ENCODE measurements around the gene AKR1B1. TPM values are rescaled to one million over a fixed set of nuclear protein-coding genes. Genes with fewer than 3 reads are reported as not detected.

Gene AKR1B1
- total and polyA plus RNA-seq, 2 of the 13 experiments (the other 11 are each of a cell fraction or from before 2014, with no cell fraction given): 89.9 to 133 TPM

DNA sequence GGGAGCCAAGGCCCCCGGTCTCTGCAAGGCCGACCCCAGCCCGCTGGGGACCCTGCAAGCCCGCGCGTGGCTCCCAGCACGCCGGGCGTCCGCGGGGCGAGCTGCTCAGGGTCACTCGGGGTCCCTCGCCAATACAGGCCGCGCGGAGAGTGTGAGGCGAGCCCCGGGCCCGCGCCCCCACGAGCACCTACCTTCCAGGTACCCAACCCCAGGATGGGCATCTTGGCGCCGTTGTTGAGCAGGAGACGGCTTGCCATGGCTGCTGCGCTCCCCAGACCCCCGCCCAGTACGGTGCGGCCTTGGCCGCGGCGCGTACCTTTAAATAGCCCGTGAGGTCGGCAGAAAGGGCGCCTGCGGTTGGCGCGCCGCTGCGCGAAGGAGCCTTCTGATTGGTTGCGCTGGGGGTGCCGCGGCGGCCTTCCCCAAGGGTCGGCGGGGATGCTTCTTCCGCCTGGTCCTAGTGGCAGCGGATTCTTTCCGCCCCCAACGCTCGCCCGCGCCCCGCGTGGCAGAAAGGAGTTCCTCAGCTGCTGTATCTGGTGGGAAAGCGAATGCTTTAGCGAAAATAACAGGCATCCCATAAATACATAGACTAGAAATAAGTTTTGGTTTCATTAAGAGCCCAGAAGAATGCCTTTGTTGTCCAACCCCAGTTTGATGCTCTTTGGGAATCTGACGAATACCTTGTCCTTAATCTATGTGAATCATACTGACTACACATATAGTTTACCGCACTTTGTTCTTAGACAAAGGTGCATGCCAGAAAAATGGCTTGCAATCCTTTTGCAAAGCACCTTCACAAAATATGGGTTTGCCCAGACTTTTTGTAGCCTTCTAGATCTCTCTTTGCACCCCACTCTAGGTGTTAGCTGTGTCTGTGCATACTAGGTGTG, at the start of gene AKR1B1 (continued):
- TF ChIP-seq PAWR (CRISPR knock-in tag; IDR thresholded peaks at IDR 0.05; ENCODE audit: borderline replicate concordance): no peak
- TF ChIP-seq, protein P1, sequence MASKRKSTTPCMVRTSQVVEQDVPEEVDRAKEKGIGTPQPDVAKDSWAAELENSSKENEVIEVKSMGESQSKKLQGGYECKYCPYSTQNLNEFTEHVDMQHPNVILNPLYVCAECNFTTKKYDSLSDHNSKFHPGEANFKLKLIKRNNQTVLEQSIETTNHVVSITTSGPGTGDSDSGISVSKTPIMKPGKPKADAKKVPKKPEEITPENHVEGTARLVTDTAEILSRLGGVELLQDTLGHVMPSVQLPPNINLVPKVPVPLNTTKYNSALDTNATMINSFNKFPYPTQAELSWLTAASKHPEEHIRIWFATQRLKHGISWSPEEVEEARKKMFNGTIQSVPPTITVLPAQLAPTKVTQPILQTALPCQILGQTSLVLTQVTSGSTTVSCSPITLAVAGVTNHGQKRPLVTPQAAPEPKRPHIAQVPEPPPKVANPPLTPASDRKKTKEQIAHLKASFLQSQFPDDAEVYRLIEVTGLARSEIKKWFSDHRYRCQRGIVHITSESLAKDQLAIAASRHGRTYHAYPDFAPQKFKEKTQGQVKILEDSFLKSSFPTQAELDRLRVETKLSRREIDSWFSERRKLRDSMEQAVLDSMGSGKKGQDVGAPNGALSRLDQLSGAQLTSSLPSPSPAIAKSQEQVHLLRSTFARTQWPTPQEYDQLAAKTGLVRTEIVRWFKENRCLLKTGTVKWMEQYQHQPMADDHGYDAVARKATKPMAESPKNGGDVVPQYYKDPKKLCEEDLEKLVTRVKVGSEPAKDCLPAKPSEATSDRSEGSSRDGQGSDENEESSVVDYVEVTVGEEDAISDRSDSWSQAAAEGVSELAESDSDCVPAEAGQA (IDR thresholded peaks at IDR 0.05; ENCODE audit: low read depth): 0 out of 2 replicates have a peak, but pooled peaks have one; percentile 23
- TF ChIP-seq, protein P1 (CRISPR knock-in tag; IDR thresholded peaks at IDR 0.05; ENCODE audit: borderline replicate concordance): no peak
- no peak for TF ChIP-seq ZHX1 (CRISPR knock-in tag; IDR thresholded peaks at IDR 0.05; ENCODE audit: low read depth)
- peak; percentile 88 for TF ChIP-seq ZNF777 (CRISPR knock-in tag; IDR thresholded peaks at IDR 0.05)
- no peak for TF ChIP-seq ZNF496 (CRISPR knock-in tag; IDR thresholded peaks at IDR 0.05; ENCODE audit: insufficient replicate concordance)
- TF ChIP-seq CREB3 (CRISPR knock-in tag; IDR thresholded peaks at IDR 0.05): 0 out of 2 replicates have a peak, but pooled peaks have one; percentile 58
- no peak for TF ChIP-seq ZNF513 (CRISPR knock-in tag; conservative IDR thresholded peaks at IDR 0.05)
- TF ChIP-seq, protein P2, sequence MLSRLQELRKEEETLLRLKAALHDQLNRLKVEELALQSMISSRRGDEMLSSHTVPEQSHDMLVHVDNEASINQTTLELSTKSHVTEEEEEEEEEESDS (CRISPR knock-in tag; IDR thresholded peaks at IDR 0.05; ENCODE audit: borderline replicate concordance): no peak
- TF ChIP-seq CBFB (CRISPR knock-in tag; IDR thresholded peaks at IDR 0.05): peak; percentile 78; the same call in 1 of the 2 replicates
- TF ChIP-seq MEF2D (CRISPR knock-in tag; IDR thresholded peaks at IDR 0.05): peak; percentile 74
- peak; percentile 62; the same call in 1 of the 2 replicates for TF ChIP-seq POLR2AphosphoS5 (IDR thresholded peaks at IDR 0.05; ENCODE audit: low read depth, low read length)
- 0 out of 2 replicates have a peak, but pooled peaks have one; percentile 6 for TF ChIP-seq FOXO4 (CRISPR knock-in tag; conservative IDR thresholded peaks at IDR 0.05)
- peak; percentile 69 for TF ChIP-seq CREB1 (IDR thresholded peaks at IDR 0.05)
- TF ChIP-seq CREB1 (CRISPR knock-in tag; IDR thresholded peaks at IDR 0.05): peak; percentile 75

All from HepG2 (cell line).